CD14-positive monocyte (primary cell): ENCODE data around the gene COL4A2. TPM values are rescaled to one million over a fixed set of nuclear protein-coding genes. Genes with fewer than 3 reads are reported as not detected.

Source experiments
- DNase-seq, 3 donors: peaks; one replicate each; pipeline ENCODE4 v3.0.0-alpha.2; 2011 to 2022
- H2AFZ ChIP-seq: 2 replicates; pipeline ENCODE4 v1.6.0; 2012; ENCODE audit warnings: mild to moderate bottlenecking, low read depth, low read length, inconsistent platforms; ENCODE audit not compliant: insufficient read depth, poor library complexity, severe bottlenecking
- H3K27ac ChIP-seq, 2 donors: 1 replicate in 1 of 2; 2 replicates in 1 of 2; pipeline ENCODE4 v1.5.1; 2012 to 2013; ENCODE audit warnings: low read length in 2 of 2, control low read depth in 1 of 2, inconsistent platforms in 1 of 2, low read depth in 1 of 2, mild to moderate bottlenecking in 1 of 2
- H3K27me3 ChIP-seq, 2 donors: one replicate each; pipeline versions ENCODE4 v1.6.0 to v1.6.1; 2011 to 2013; ENCODE audit warnings: low read length in 2 of 2; ENCODE audit not compliant: control insufficient read depth in 2 of 2, insufficient read depth in 2 of 2
- H3K36me3 ChIP-seq, 2 donors: replicated peaks in 1 of 2; 1 replicate in 1 of 2; 2 replicates in 1 of 2; pipeline versions ENCODE4 v1.5.1 to v1.6.1; 2012 to 2013; ENCODE audit warnings: low read length in 2 of 2, control low read depth in 1 of 2, inconsistent platforms in 1 of 2, mild to moderate bottlenecking in 1 of 2; ENCODE audit not compliant: insufficient read depth in 2 of 2, control insufficient read depth in 1 of 2
- H3K4me1 ChIP-seq, 2 donors: 1 replicate in 1 of 2; 2 replicates in 1 of 2; pipeline versions ENCODE4 v1.5.1 to v1.6.1; 2012 to 2013; ENCODE audit warnings: low read length in 2 of 2, control low read depth in 1 of 2, inconsistent platforms in 1 of 2, mild to moderate bottlenecking in 1 of 2, moderate library complexity in 1 of 2; ENCODE audit not compliant: insufficient read depth in 2 of 2, control insufficient read depth in 1 of 2
- H3K4me2 ChIP-seq: replicated peaks from 2 replicates; pipeline ENCODE3; 2012; ENCODE audit warnings: low read length, moderate library complexity, mild to moderate bottlenecking; ENCODE audit not compliant: poor library complexity, severe bottlenecking; ENCODE audit errors: extremely low read depth
- H3K4me3 ChIP-seq, 3 experiments: fragments of 200-600 bp in 1 of 3; sonication (generic) in 1 of 3; replicated peaks in 1 of 3; 1 replicate in 2 of 3; 2 replicates in 1 of 3; pipeline ENCODE4 v1.5.1; 2011 to 2013; ENCODE audit warnings: low read length in 3 of 3, mild to moderate bottlenecking in 3 of 3, control low read depth in 2 of 3, low read depth in 2 of 3, inconsistent platforms in 1 of 3, moderate library complexity in 1 of 3
- H3K79me2 ChIP-seq: 2 replicates; pipeline ENCODE4 v1.6.0; 2012; ENCODE audit warnings: mild to moderate bottlenecking, control low read depth, inconsistent platforms, low read length, moderate library complexity; ENCODE audit not compliant: insufficient read depth
- H3K9ac ChIP-seq: 2 replicates; pipeline ENCODE4 v1.6.0; 2017; ENCODE audit warnings: low read length, mild to moderate bottlenecking; ENCODE audit not compliant: insufficient read depth, poor library complexity, severe bottlenecking
- H3K9me3 ChIP-seq, 2 donors: replicated peaks in 1 of 2; 1 replicate in 1 of 2; 2 replicates in 1 of 2; pipeline versions ENCODE4 v1.5.1 to v1.6.1; 2012 to 2013; ENCODE audit warnings: low read length in 2 of 2, control low read depth in 1 of 2; ENCODE audit not compliant: control insufficient read depth in 1 of 2, insufficient read depth in 1 of 2
- H4K20me1 ChIP-seq: 2 replicates; pipeline ENCODE4 v1.6.0; 2012; ENCODE audit warnings: mild to moderate bottlenecking, low read length, control low read depth, moderate library complexity; ENCODE audit not compliant: insufficient read depth
- H3K27ac Mint-ChIP-seq, 7 donors: one replicate each; pipeline ENCODE4 v1.8.0; 2020; ENCODE audit warnings: mild to moderate bottlenecking in 7 of 7, mixed read lengths in 7 of 7, moderate library complexity in 6 of 7, inconsistent platforms in 2 of 7
- H3K27me3 Mint-ChIP-seq, 3 donors: one replicate each; pipeline ENCODE4 v1.8.0; 2021 to 2022; ENCODE audit warnings: low read depth in 3 of 3, mild to moderate bottlenecking in 3 of 3, mixed read lengths in 3 of 3, moderate library complexity in 3 of 3, inconsistent platforms in 1 of 3
- H3K36me3 Mint-ChIP-seq, 2 donors: one replicate each; pipeline ENCODE4 v1.8.0; 2020; ENCODE audit warnings: mixed read lengths in 2 of 2, inconsistent platforms in 1 of 2, mild to moderate bottlenecking in 1 of 2
- H3K4me1 Mint-ChIP-seq: one replicate; pipeline ENCODE4 v1.8.0; 2020; ENCODE audit warnings: mild to moderate bottlenecking, mixed read lengths
- H3K4me3 Mint-ChIP-seq, 2 donors: one replicate each; pipeline ENCODE4 v1.8.0; 2020; ENCODE audit warnings: mild to moderate bottlenecking in 2 of 2, mixed read lengths in 2 of 2, moderate library complexity in 1 of 2
- H3K9me3 Mint-ChIP-seq, 7 donors: one replicate each; pipeline ENCODE4 v1.8.0; 2020 to 2022; ENCODE audit warnings: mixed read lengths in 7 of 7, mild to moderate bottlenecking in 6 of 7, moderate library complexity in 6 of 7, inconsistent platforms in 2 of 7
- WGBS: methylation state at CpG from one replicate; pipeline ENCODE4 v1.1.5; 2013; ENCODE audit warnings: missing lambda C conversion rate; ENCODE audit not compliant: insufficient coverage; 5-methylcytosine and 5-hydroxymethylcytosine counted together
- intact Hi-C, 2 donors: fragments of 100-400 bp; cut with micrococcal nuclease; formaldehyde crosslinking; loops; one replicate each; pipeline versions ENCODE4 v1.15.0 to v1.15.1; 2023
- polyA plus RNA-seq, 3 donors: library from polyadenylated mRNA; depleted of rRNA in 1 of 3; unstranded in 2 of 3; stranded (reverse) in 1 of 3; fragments of 300-500 nt in 2 of 3; fragments of >200 nt in 1 of 3; fragmentation: Illumina TruSeq in 2 of 3; gene quantifications; 1 replicate in 2 of 3; 2 replicates in 1 of 3; pipeline ENCODE4 v1.2.3, GENCODE V29; 2012 to 2021
- TF ChIP-seq, protein P1 (sequence below): fragments of 200-600 bp; IDR thresholded peaks from one replicate; pipeline ENCODE4 v1.8.0; 2022; ENCODE audit warnings: antibody characterized with exemption, mild to moderate bottlenecking

The COL4A2 gene
- polyA plus RNA-seq, 3 donors: not detected

- Mint-ChIP-seq H3K27me3 (peaks cover 0 to 3% (median 0%) of the 10 kb centered on the region in 3 donors), H3K4me1 (peaks cover 4% of the 10 kb centered on the region), H3K9me3 (peaks cover 11 to 27% (median 23%) of the 10 kb centered on the region in 7 donors), H3K36me3 (no peaks in the 10 kb centered on the region), H3K27ac (no peak overlapping the region), H3K4me3 (no peak overlapping the region)
- no peak for DNase-seq
- Histone ChIP-seq H3K9ac (no peak overlapping the region), H4K20me1 (no peaks in the 10 kb centered on the region), H3K36me3 (no peaks in the 10 kb centered on the region), H3K27ac (no peak overlapping the region), H3K4me1 (no peaks in the 10 kb centered on the region), H3K9me3 (peaks cover 12 to 27% of the 10 kb centered on the region in 2 donors), H2AFZ (no peak overlapping the region), H3K27me3 (no peaks in the 10 kb centered on the region), H3K4me2 (no peak overlapping the region), H3K79me2 (no peaks in the 10 kb centered on the region), H3K4me3 (no peak overlapping the region)
- TF ChIP-seq, protein P1, sequence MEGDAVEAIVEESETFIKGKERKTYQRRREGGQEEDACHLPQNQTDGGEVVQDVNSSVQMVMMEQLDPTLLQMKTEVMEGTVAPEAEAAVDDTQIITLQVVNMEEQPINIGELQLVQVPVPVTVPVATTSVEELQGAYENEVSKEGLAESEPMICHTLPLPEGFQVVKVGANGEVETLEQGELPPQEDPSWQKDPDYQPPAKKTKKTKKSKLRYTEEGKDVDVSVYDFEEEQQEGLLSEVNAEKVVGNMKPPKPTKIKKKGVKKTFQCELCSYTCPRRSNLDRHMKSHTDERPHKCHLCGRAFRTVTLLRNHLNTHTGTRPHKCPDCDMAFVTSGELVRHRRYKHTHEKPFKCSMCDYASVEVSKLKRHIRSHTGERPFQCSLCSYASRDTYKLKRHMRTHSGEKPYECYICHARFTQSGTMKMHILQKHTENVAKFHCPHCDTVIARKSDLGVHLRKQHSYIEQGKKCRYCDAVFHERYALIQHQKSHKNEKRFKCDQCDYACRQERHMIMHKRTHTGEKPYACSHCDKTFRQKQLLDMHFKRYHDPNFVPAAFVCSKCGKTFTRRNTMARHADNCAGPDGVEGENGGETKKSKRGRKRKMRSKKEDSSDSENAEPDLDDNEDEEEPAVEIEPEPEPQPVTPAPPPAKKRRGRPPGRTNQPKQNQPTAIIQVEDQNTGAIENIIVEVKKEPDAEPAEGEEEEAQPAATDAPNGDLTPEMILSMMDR: no peak
- intact Hi-C loops: no loop called here
- WGBS: 100% methylated on average over 3 of the region's 10 CpGs
Observed at GRCh38 chr13:110499621-110500281, 192.7 kb downstream of the COL4A2 start.

- WGBS: 100% methylated on average over 1 of the region's 3 CpGs
- H3K36me3 ChIP-seq: no peaks in the 10 kb centered on the region
- TF ChIP-seq, protein P1: no peak
Observed at GRCh38 chr13:110500341-110500740, 193.3 kb downstream of the COL4A2 start.

More at GRCh38 chr13:110500341-110500740, 193.3 kb downstream of the COL4A2 start:
- Histone ChIP-seq H3K27me3 (no peaks in the 10 kb centered on the region), H4K20me1 (no peaks in the 10 kb centered on the region), H3K4me1 (no peaks in the 10 kb centered on the region), H3K9ac (no peak overlapping the region), H3K4me3 (no peak overlapping the region), H2AFZ (no peak overlapping the region), H3K4me2 (no peak overlapping the region), H3K27ac (no peak overlapping the region), H3K79me2 (no peaks in the 10 kb centered on the region), H3K9me3 (peaks cover 12 to 27% of the 10 kb centered on the region in 2 donors)
- Mint-ChIP-seq H3K4me3 (no peak overlapping the region), H3K27me3 (peaks cover 0 to 3% (median 0%) of the 10 kb centered on the region in 3 donors), H3K4me1 (peaks cover 4% of the 10 kb centered on the region), H3K9me3 (peaks cover 11 to 27% (median 23%) of the 10 kb centered on the region in 7 donors), H3K36me3 (no peaks in the 10 kb centered on the region), H3K27ac (no peak overlapping the region)
- no peak for DNase-seq
- intact Hi-C loops: no loop called here
